Measurements from ENCODE around the gene MX1.

Gene MX1

DNA sequence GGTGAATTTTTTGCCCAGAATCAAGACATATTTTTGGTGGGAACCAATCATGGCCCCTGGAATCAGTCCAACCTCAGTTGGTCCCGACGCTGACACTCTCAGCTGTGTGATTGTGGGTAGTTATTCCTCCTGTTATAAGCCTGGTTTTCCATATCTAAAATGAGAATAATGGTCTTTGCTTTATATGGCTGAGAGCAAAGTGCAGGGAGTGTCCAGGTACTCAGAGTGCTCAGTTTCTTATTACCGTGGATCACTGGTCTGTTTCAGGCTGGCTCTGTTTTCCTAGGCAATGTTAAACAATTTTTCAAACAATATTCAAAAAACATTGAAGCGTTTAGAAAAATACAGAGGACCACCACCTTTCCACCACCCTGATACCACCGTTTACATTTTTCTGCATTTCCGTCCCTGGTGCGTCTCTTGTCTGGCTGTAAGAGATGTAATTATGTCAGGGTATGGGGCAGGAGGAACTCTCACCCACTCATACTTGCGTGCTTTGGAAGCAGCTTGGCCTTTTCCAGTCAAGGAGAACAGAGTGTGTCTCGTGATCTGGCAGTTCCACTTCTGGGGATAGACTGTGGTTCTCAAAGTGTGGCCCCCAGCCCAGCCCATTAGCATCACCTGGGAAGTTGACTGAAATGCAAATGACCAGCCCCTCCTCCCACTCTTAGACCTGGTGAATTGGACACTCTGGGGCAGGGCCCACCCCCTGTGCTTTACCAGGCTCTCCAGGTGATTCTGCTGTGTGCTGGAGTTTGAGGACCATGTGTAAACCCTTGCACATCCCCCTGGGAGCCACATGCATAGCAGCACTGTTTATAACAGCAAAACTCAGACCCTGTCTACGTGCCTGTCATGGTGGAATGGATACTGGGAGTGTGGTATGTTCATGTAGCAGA, 6.8 kb downstream of the MX1 start:
- DNase-seq (ENCODE audit: low spot score) = no peak

DNA sequence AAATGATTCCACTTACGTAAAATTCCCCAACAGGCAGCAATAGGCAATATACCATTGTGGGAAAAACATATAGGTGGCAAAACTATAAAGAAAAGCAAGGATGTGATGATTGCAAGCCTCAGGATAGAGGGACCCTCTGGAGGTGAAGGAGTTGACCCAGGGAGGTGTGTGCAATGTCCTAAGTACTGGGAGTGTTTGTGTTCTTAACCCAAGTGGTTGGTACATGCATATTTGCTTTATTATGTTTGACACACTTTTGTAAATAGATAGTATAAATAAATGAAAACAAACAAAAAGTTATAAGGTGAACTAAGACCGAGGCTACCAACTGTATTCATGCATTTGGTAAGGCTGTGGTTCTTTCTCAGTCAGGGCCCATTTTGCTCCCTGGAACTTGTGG, 7.5 kb downstream of the MX1 start:
- no peak for DNase-seq (ENCODE audit: low spot score)

DNA sequence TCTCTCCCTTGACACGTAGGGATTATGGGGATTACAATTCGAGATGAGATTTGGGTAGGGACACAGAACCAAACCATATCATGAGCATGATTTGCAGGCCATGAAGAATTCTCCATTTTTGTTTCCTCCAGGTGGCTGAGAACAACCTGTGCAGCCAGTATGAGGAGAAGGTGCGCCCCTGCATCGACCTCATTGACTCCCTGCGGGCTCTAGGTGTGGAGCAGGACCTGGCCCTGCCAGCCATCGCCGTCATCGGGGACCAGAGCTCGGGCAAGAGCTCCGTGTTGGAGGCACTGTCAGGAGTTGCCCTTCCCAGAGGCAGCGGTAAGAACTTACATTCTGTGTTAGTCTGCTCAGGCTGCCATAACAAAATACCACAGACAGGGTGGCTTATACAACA, 9.7 kb downstream of the MX1 start:
- DNase-seq (ENCODE audit: low spot score) = no peak

DNA sequence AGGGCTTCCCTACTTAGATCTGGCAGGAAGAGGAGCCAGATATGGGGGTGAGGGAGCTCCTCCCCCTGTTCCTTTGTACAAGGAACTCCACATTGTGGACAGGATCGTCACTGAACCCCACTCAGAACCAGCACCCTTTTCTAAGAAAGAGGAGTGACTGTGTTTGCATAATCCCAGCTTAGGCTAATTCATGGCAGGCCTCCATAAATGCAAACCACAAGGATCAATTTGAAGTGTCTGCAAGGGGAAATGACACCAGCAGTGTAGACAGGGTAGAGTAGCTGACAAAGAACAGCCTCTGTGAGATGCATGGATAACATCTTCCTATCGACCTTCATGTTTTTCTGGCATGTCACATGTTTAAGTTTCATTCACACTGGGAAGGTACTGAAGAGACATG, 11.7 kb downstream of the MX1 start:
- DNase-seq (ENCODE audit: low spot score) = no peak

DNA sequence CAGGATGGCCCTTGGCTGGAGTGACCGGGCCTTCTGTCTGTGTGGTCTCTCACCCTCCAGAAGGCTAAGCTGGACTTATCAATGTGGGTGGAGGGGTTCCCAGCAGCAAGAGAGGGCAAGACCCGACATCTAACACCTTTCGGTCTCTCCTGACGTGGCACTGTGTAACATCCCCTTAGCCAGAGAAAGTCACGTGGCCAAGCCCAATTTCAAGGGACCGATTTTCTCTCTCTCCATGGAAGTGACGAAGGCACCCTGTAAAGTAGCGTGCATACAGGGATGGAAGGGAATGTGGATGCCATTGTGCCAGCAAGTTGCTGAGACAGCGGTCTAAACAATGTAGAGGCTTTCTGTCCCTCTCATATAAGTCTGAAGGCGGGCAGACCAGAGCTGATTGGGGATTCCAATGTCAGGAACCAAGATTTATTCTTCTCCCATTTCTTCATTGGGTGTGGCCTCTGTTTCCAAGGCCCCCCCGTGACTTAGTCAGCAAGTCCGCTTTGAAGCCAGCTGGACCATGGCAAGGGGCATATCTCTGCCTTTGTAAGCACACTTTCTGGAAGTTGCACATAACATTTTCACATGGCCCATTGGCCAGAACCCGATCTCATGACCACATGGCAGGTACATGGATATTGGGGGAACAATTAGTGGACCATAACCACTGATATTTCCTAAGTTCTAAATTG, 12.5 kb downstream of the MX1 start:
- no peak for DNase-seq (ENCODE audit: low spot score)

DNA sequence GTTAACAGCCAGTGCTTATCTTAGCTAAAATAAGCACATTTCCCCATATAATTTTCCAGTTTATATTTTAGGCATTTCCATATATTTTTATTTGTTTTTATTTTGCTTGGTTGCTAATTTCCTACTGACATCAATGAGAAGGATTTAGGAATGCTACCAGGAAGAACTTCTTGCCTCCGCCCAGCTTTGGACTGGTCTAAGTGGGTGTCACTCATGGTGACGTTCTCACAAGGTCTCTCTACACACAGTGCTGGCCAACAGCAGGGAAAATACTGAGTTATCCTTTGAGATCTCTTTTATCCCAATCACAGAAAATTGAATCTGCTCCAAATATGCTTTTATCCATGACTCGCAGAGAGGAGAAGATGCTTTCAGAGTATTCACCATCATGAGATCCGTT, 13.2 kb downstream of the MX1 start:
- no peak for DNase-seq (ENCODE audit: low spot score)

DNA sequence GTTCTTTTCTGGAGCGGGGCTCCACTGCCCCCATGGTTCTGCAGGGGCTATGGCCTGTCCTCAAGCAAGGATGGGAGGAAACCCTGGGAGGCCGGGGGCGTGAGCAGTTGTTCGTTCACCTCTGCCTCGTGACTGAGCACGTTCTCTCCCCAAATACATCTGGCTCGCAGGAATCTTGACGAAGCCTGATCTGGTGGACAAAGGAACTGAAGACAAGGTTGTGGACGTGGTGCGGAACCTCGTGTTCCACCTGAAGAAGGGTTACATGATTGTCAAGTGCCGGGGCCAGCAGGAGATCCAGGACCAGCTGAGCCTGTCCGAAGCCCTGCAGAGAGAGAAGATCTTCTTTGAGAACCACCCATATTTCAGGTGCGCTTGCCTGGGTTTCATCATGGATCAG, 15.5 kb downstream of the MX1 start:
- no peak for DNase-seq (ENCODE audit: low spot score)

DNA sequence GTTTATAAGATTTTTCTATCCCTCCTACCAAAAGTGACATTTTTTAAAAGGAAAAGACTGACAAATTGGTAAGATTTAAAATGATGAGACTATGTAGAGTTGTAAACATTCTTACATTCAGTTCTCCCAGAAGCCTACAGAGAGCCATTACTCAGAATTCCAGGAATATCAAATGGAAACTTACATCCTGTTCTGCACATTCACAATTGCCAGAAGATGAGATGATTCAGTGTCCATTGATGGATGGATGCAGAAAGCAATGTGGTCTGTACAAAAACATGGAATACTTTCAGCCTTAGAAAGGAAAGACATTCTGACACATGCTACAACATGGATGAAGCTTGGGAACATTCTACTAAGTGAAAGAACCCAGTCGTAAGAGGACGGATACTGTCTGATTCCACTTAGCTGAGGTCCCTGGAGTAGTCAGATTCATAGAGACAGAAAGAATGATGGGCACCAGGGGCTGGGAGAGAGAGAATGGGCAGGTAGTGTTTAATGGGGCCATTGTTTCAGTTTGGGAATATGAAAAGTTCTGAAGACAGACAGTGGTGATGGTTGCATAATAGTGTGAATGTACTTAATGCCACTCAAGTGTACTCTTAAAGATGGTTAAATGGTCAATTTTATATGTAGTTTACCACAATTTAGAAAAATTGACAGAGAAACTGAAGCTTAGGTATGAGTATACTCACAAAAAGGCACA, 16.6 kb downstream of the MX1 start:
- DNase-seq (ENCODE audit: low spot score) = no peak

DNA sequence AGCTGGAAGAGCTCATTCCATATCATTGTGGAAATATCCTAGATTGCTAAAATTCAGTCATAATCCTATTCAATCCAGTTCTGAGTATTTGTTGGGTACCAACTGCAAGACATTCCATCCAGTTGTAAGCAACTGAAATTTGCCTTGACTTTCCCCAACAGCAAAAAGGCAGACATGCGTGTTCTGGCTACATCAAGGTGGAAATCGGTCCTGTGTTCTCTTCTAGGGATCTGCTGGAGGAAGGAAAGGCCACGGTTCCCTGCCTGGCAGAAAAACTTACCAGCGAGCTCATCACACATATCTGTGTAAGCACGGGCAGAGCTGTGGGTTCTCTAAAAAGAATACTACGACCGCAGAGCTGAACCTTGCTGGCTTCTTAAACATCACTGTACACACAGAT, 17.5 kb downstream of the MX1 start:
- DNase-seq (ENCODE audit: low spot score) = no peak

DNA sequence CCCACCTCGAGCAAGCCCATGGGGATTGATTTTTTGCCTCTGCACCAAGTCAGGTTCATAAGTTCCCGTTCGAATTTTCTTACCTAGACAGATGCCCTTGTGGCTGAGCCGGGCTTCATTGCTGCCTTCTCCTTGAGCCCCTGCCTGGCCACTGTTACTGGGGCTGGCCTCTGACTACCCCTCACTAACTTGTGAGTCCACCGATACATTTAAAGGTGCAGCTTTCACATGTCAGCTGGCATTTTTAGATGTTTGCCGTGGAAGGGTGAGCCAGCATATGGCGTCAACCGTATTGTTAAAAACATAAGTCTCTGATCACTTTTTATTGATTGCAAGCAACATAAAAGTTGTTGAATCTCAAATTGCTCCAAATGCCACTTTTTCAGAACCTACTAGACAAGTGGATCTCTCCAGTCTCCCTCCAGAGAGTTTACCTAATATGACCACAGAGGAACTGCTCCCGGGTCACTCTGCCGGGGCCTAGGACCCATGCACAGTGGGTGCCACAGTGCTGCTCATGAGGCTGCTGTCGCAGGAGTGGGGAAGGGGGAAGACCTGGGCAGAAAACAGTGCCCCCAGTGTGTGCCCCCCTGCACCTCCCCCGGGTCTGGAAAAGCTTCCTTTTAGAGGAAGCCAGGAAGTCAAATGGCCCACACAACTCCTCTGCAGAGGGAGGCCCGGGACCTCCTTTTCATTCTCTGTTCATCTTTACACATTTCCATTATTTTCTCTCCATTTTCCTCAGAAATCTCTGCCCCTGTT, 18.8 kb downstream of the MX1 start:
- DNase-seq (ENCODE audit: low spot score) = no peak

DNA sequence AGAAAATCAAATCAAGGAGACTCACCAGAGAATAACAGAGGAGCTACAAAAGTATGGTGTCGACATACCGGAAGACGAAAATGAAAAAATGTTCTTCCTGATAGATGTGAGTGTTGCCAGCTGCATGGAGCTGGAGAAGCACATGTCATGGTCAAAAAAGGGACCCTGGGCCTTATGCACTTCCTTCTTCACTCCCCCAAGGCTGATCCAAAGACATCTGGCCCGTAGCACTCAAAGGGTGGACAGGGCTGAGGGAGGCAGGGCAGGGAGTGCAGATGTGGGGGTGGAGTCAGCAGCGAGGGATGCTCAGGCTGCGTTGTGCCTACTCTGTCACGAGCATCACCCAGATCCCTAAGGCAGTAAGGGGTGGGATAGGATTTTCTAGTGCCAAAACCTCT, 19.4 kb downstream of the MX1 start:
- DNase-seq (ENCODE audit: low spot score) = no peak

DNA sequence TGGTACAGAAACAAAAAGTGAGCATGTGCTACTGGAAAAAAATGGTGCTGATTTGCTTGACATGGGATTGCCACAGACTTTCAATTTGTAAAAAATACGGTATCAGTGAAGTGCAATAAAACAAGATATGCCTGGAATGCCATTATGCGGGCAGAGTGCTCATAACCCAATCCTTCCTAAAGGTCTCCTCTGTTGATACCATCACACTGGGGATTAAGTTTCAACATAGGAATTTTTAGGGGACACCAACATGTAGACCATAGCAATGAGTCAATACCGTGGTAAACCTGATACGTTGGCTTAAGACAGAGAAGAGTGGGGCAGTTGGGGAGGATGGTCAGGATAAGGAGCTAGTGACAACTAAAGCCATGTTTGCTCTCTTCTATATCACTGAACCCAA, 20.5 kb downstream of the MX1 start:
- DNase-seq (ENCODE audit: low spot score) = no peak

DNA sequence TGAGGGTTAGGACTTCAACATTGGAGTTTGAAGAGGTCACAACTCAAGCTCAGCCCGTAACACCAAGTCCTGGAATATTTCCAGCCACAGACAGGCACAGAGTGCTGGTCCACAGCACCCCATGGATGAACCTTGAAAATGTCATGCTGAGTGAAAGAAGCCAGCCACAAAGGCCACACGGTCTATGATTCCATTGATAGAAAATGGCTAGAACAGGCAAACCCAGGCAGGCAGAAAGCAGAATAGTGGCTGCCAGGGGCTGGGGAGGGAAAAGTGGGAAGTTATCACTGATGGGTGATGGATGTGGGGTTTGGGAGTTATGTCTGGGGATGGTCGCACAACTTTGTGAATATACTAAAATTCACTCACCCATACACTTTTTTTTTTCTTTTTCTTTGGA, 21.3 kb downstream of the MX1 start:
- DNase-seq (ENCODE audit: low spot score) = no peak

DNA sequence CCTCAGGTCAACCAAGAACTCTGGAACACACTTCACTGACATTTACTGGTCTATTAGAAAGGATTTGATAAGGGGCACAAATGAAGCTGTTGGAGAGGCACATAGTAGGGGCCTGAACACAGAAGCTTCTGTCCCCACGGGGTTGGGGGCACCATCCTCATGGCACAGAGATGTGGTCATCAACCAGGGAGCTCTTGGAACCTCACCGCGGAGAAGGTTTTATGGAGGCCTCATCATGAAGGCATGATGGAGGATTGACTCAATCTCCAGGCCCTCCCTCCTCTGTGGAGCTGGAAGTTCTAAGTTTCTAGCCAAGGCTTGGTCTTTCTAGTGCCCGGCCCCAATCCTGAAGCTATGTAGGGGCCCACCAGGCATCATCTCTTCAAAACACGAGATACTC, 23.6 kb downstream of the MX1 start:
- no peak for DNase-seq (ENCODE audit: low spot score)

DNA sequence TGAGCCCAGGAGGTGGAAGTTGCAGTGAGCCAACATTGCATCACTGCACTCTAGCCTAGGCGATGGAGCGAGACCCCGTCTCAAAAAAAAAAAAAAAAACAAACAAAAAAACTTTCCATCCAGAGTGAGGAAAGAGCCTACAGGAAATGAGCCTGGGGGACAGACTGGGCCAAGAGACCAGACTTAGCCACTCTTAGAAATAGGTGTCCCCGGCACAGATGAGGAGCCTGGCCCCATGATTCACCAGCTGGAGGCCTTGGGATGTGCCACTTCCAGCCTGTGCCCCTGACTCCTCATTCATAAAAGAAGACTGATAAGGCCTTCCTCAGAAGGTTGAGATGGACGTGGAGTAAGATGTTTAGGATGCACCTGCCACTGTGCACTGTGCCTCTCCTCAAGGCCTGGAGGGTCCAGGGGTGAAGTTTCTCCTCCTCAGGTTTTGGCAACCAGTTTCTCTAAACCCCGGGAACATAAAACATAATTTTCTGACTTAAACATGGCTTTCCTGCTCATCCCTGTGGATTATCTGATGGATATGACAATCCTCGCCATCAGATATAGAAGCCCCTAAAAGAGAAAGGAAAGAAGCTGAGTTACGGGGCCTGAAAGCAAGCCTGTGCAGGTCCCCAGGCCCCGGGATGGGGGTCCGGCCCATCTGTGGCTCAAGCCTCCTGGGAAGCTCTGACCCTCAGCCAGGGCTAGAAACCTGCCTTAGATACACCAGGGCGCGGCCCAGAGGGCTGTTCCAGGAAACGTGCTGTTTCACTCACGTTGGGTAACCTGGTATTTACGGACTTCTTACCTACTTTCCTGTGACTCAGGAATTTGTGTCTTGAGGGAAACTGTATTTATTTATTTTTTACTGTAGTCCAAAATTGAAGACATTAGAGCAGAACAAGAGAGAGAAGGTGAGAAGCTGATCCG, 26.0 kb downstream of the MX1 start:
- no peak for DNase-seq (ENCODE audit: low spot score)

DNA sequence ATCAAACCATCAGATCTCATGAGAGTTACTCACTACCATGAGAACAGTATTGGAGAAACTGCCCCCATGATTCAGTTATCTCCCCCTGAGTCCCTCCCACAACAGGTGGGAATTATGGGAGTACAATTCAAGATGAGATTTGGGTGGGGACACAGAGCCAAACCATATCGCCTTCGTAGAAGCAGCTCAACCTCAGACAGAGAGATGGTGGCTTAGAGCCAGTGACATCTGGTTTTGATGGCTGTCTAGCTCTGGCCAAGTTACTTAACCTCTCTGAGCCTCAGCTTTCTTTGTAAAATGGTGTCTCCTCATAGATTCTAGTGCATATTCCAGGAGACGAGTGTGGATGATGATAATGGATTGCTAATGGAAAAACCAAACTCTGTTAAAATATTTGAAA, 27.2 kb downstream of the MX1 start:
- no peak for DNase-seq (ENCODE audit: low spot score)

DNA sequence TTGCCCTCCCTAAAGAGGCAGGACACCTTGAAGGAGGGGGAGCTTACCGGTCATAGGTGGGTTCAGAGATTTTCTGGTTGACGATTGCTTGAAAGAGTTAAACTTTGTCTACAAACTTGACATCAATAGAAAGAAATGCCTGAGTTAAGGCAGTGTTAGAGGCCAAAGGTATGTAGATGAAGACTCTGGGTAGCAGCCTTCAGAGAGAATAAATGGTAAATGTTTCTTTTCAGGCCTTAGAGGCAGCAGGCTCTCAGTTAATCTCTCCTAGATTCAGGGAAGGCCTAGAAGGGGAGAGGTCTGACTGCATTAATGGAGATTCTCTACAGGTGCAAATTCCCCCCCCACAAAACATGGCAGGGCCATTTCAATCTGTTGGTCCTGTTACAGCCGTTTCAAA, 27.7 kb downstream of the MX1 start:
- no peak for DNase-seq (ENCODE audit: low spot score)

DNA sequence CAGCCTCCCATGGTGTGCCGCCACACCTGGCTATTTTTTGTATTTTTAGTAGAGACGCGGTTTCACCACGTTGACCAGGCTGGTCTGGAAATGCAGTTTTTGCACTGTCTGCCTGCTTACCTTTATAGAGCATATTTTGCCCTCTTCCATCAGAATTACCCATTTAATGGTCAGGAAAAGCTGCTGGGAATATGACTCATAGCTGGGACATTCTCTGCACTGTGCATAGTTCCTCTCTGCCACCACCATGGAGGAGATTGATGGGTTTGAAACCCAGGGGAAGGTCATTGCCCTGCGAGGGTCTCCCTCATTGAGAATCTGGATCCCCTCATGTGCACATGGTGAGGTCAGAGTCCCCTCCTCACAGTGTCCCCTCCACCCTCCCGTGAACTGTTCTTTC, 32.1 kb downstream of the MX1 start:
- no peak for DNase-seq (ENCODE audit: low spot score)

DNA sequence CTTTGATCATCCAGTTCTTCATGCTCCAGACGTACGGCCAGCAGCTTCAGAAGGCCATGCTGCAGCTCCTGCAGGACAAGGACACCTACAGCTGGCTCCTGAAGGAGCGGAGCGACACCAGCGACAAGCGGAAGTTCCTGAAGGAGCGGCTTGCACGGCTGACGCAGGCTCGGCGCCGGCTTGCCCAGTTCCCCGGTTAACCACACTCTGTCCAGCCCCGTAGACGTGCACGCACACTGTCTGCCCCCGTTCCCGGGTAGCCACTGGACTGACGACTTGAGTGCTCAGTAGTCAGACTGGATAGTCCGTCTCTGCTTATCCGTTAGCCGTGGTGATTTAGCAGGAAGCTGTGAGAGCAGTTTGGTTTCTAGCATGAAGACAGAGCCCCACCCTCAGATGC, 32.5 kb downstream of the MX1 start:
- DNase-seq (ENCODE audit: low spot score) = no peak

DNA sequence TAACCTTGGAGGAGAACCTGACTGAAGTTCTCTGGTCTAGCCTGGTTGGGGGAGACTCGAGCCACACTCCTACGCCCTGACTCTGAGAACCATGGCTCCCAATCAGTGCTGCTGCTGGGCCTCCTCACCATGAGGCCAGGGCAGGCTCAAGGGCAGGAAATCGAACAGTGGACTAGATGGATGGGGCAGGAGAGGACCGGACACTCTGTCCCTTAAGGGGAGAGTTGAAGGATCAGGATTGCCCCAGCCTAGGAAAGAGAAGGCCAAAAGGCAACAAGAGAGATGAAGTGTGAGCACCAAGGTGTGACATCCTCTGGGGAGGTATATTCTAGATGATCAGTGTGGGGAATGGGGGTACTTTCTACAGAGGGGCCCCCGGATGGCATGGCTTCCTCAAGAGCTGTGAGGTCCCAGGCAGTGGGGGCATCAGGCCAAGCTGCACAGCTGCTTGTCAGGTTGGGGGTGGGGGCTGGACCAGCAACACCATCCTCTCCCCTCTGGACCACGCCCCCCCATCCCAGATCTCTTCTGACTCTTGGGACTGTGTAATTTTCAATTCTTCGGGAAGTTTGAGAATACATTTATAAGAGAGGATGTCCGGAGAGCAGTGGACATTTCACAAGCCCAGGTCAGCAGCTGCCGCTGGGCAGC, 34.0 kb downstream of the MX1 start:
- no peak for DNase-seq (ENCODE audit: low spot score)
